NOMO-1 treated with DMSO at 0.1 percent for 48 hours (cell line): ENCODE measurements around the gene EFS.
"Not testable (repeated sequence)": the region's sequence is repeated elsewhere in the genome, so short reads cannot be mapped to it uniquely, and the experiment has no call there.

Experiments
- DNase-seq: peaks from one replicate; lab custom pipeline; 2025; ENCODE audit not compliant: unreplicated experiment; lab: John Stamatoyannopoulos, UW

Gene EFS

GRCh38 chr14:23365036-23365731 is at the start of gene EFS:
Gene EFS (minus strand): TSS chr14:23365172. CDS start chr14:23365025, 147 bp downstream.
- DNase-seq, result no peak

GRCh38 chr14:23414254-23414653 is 49.3 kb upstream of the EFS start:
- no peak for DNase-seq

GRCh38 chr14:23413681-23414080 is 48.7 kb upstream of the EFS start:
- DNase-seq, result no peak

GRCh38 chr14:23411563-23412525 is 46.9 kb upstream of the EFS start:
- no peak for DNase-seq

GRCh38 chr14:23409966-23410635 is 45.1 kb upstream of the EFS start:
- DNase-seq, result no peak

- no peak for DNase-seq
Observed at GRCh38 chr14:23409475-23409874, 44.5 kb upstream of the EFS start.

GRCh38 chr14:23408307-23408630 is 43.3 kb upstream of the EFS start:
- no peak for DNase-seq

- no peak for DNase-seq
Observed at GRCh38 chr14:23407516-23408306, 42.7 kb upstream of the EFS start, which contains the start of gene MYH6. Gene MYH6 (minus strand): TSS chr14:23408273. CDS start chr14:23407223, 1,050 bp downstream.

- no peak for DNase-seq
Observed at GRCh38 chr14:23406725-23407355, 41.9 kb upstream of the EFS start.

GRCh38 chr14:23406244-23406643 is 41.3 kb upstream of the EFS start:
- no peak for DNase-seq

GRCh38 chr14:23405516-23406025 is 40.6 kb upstream of the EFS start:
- no peak for DNase-seq

GRCh38 chr14:23405096-23405495 is 40.1 kb upstream of the EFS start:
- no peak for DNase-seq

- no peak for DNase-seq
Observed at GRCh38 chr14:23404331-23404900, 39.4 kb upstream of the EFS start.

- no peak for DNase-seq
Observed at GRCh38 chr14:23403908-23404307, 38.9 kb upstream of the EFS start.

GRCh38 chr14:23403139-23403438 is 38.1 kb upstream of the EFS start:
- no peak for DNase-seq

GRCh38 chr14:23402296-23403138 is 37.5 kb upstream of the EFS start:
- peak; percentile 14 for DNase-seq

GRCh38 chr14:23401291-23401690 is 36.3 kb upstream of the EFS start:
- peak; percentile 9 for DNase-seq

- DNase-seq, result not testable (repeated sequence)
Observed at GRCh38 chr14:23400496-23401149, 35.7 kb upstream of the EFS start.

- DNase-seq, result no peak
Observed at GRCh38 chr14:23399591-23399990, 34.6 kb upstream of the EFS start.
